Endothelial cell of umbilical vein (primary cell): ENCODE results near the gene SORCS2. TPM values are rescaled to one million over a fixed set of nuclear protein-coding genes. Genes with fewer than 3 reads are reported as not detected.

Source experiments
- BruUV-seq: library from RNA; stranded (reverse); fragments of 400-500 nt; replicated peaks from 2 replicates; lab custom pipeline; 2021; lab: Mats Ljungman, UMichigan
- CTCF ChIA-PET: fragments of 300-600, 350-600 bp; sonication (Branson Sonifier 250); formaldehyde crosslinking; loops from one replicate; lab custom pipeline; 2021; ENCODE audit warnings: antibody characterized with exemption, inconsistent platforms; lab: Charles Lee
- POLR2A ChIA-PET: fragments of 300-600, 350-600 bp; sonication (Branson Sonifier 250); formaldehyde crosslinking; loops from one replicate; lab custom pipeline; 2021; ENCODE audit warnings: antibody characterized with exemption, inconsistent platforms; lab: Charles Lee
- DNase-seq: peaks from one replicate; pipeline ENCODE4 v3.0.0-alpha.2; 2011; ENCODE audit warnings: low read depth, low spot score
- FAIRE-seq: peaks from 2 replicates; lab custom pipeline; 2011; peaks lifted over from hg19 to GRCh38; lab: Jason Lieb, UNC
- H2AFZ ChIP-seq: 2 replicates; pipeline ENCODE4 v1.6.0; 2012; ENCODE audit warnings: low read depth, low read length, control low read depth, inconsistent platforms
- H3K27ac ChIP-seq: 2 replicates; pipeline ENCODE4 v1.5.1; 2011; ENCODE audit warnings: low read depth, mild to moderate bottlenecking, control low read depth, low read length, moderate library complexity; ENCODE audit not compliant: insufficient read depth
- H3K27me3 ChIP-seq, 2 experiments: 2 replicates each; pipeline versions ENCODE4 v1.6.0 to v1.6.1; 2011; ENCODE audit warnings: low read length in 2 of 2, mixed read lengths in 1 of 2; ENCODE audit not compliant: control insufficient read depth in 2 of 2, insufficient read depth in 2 of 2
- H3K36me3 ChIP-seq, 2 experiments: 2 replicates in 1 of 2; 3 replicates in 1 of 2; pipeline ENCODE4 v1.5.1; 2011; ENCODE audit warnings: low read length in 2 of 2, mild to moderate bottlenecking in 1 of 2, moderate library complexity in 1 of 2; ENCODE audit not compliant: control insufficient read depth in 2 of 2, insufficient read depth in 2 of 2; ENCODE audit errors: extremely low read depth in 1 of 2
- H3K4me1 ChIP-seq: 3 replicates; pipeline ENCODE4 v1.5.1; 2011; ENCODE audit warnings: mild to moderate bottlenecking, low read length; ENCODE audit not compliant: control insufficient read depth, insufficient read depth; ENCODE audit errors: extremely low read depth
- H3K4me2 ChIP-seq: 2 replicates; pipeline ENCODE4 v1.6.1; 2011; ENCODE audit warnings: low read length, control low read depth, mixed read lengths; ENCODE audit not compliant: insufficient read depth
- H3K4me3 ChIP-seq, 3 experiments: fragments of 200-600 bp in 1 of 3; sonication (generic), shearing (Covaris generic) in 1 of 3; replicated peaks in 1 of 3; 2 replicates each; pipeline ENCODE4 v1.5.1; 2011 to 2016; ENCODE audit warnings: control low read depth in 3 of 3, low read length in 3 of 3, mild to moderate bottlenecking in 2 of 3, inconsistent platforms in 1 of 3, low read depth in 1 of 3, moderate library complexity in 1 of 3; ENCODE audit not compliant: insufficient read depth in 1 of 3
- H3K79me2 ChIP-seq: 2 replicates; pipeline ENCODE4 v1.6.0; 2012; ENCODE audit warnings: low read length, inconsistent platforms; ENCODE audit not compliant: control insufficient read depth, insufficient read depth
- H3K9ac ChIP-seq: replicated peaks from 2 replicates; pipeline ENCODE3; 2011; ENCODE audit warnings: low read length, control low read depth; ENCODE audit not compliant: insufficient read depth; ENCODE audit errors: extremely low read depth
- H3K9me1 ChIP-seq: replicated peaks from 3 replicates; pipeline ENCODE4 v1.6.0; 2011; ENCODE audit warnings: mild to moderate bottlenecking, low read length; ENCODE audit not compliant: control insufficient read depth, insufficient read depth; ENCODE audit errors: extremely low read depth
- H3K9me3 ChIP-seq: replicated peaks from 2 replicates; pipeline ENCODE4 v1.5.1; 2012; ENCODE audit warnings: low read length, inconsistent platforms; ENCODE audit not compliant: control insufficient read depth, insufficient read depth
- H4K20me1 ChIP-seq: replicated peaks from 2 replicates; pipeline ENCODE3; 2011; ENCODE audit warnings: mild to moderate bottlenecking, low read length; ENCODE audit not compliant: control insufficient read depth, insufficient read depth; ENCODE audit errors: extremely low read depth
- EZH2 ChIP-seq: IDR thresholded peaks from 2 replicates; pipeline ENCODE4 v1.6.1; 2012; ENCODE audit warnings: borderline replicate concordance, low read depth, mild to moderate bottlenecking, moderate library complexity, low read length, inconsistent platforms; ENCODE audit not compliant: severe bottlenecking
- FOS ChIP-seq: IDR thresholded peaks from 2 replicates; pipeline ENCODE4 v1.6.1; 2011; ENCODE audit warnings: mild to moderate bottlenecking, low read length, moderate library complexity, borderline replicate concordance; ENCODE audit not compliant: insufficient read depth
- GATA2 ChIP-seq: IDR thresholded peaks from 2 replicates; pipeline ENCODE4 v1.7.0; 2011; ENCODE audit warnings: low read depth, mild to moderate bottlenecking, moderate library complexity, mixed read lengths, low read length; ENCODE audit not compliant: insufficient read length, insufficient read depth
- JUN ChIP-seq: IDR thresholded peaks from 2 replicates; pipeline ENCODE4 v1.6.1; 2011; ENCODE audit warnings: borderline replicate concordance, low read depth; ENCODE audit not compliant: insufficient read length, insufficient read depth
- MYC ChIP-seq: IDR thresholded peaks from one replicate; pipeline ENCODE4 v1.6.1; 2011; ENCODE audit warnings: mild to moderate bottlenecking, low read depth, low read length
- POLR2A ChIP-seq: IDR thresholded peaks from 2 replicates; pipeline ENCODE4 v1.6.1; 2012; ENCODE audit warnings: low read depth, mild to moderate bottlenecking, control low read depth, low read length
- POLR2AphosphoS5 ChIP-seq: IDR thresholded peaks from 2 replicates; pipeline ENCODE4 v1.6.1; 2012; ENCODE audit warnings: low read depth, mild to moderate bottlenecking, control low read depth, low read length, moderate library complexity; ENCODE audit not compliant: insufficient read depth
- dilution Hi-C: fragments of 300-500 bp; cut with MboI; formaldehyde crosslinking; loops from one replicate; pipeline ENCODE4 v1.15.0; 2019; ENCODE audit warnings: low sequenced_read_pairs; ENCODE audit not compliant: extremely low pct_ligation_motif_present
- intact Hi-C: fragments of 100-400 bp; cut with micrococcal nuclease; formaldehyde crosslinking; loops from one replicate; pipeline ENCODE4 v1.10.0; 2022
- polyA plus RNA-seq, 4 experiments: library from polyadenylated mRNA; depleted of rRNA in 3 of 4; stranded (reverse) in 3 of 4; unstranded in 1 of 4; fragments of >200 nt; gene quantifications; 2 replicates each; pipeline versions ENCODE4 v1.2.1 to v1.2.3, GENCODE V29; 2011 to 2012; ENCODE audit warnings: missing spikeins in 1 of 4
- total RNA-seq: library from RNA; stranded (reverse); gene quantifications from 2 replicates; pipeline ENCODE4 v1.2.3, GENCODE V29; 2021
- TF ChIP-seq, protein P1 (sequence below): IDR thresholded peaks from 2 replicates; pipeline ENCODE4 v1.6.1; 2011; ENCODE audit not compliant: insufficient read depth, insufficient read length
- TF ChIP-seq, protein P2 (sequence below), 2 donors: IDR thresholded peaks; 1 replicate in 1 of 2; 2 replicates in 1 of 2; pipeline ENCODE4 v1.5.1; 2011; ENCODE audit warnings: low read length in 2 of 2, mild to moderate bottlenecking in 2 of 2, moderate library complexity in 2 of 2, control low read depth in 1 of 2, inconsistent platforms in 1 of 2, low read depth in 1 of 2; ENCODE audit not compliant: insufficient read depth in 1 of 2; ENCODE audit errors: extremely low read depth in 1 of 2

The SORCS2 gene
- total and polyA plus RNA-seq, 2 donors (not counting 3 experiments of a cell fraction or from before 2014, with no cell fraction given), result not detected

DNA sequence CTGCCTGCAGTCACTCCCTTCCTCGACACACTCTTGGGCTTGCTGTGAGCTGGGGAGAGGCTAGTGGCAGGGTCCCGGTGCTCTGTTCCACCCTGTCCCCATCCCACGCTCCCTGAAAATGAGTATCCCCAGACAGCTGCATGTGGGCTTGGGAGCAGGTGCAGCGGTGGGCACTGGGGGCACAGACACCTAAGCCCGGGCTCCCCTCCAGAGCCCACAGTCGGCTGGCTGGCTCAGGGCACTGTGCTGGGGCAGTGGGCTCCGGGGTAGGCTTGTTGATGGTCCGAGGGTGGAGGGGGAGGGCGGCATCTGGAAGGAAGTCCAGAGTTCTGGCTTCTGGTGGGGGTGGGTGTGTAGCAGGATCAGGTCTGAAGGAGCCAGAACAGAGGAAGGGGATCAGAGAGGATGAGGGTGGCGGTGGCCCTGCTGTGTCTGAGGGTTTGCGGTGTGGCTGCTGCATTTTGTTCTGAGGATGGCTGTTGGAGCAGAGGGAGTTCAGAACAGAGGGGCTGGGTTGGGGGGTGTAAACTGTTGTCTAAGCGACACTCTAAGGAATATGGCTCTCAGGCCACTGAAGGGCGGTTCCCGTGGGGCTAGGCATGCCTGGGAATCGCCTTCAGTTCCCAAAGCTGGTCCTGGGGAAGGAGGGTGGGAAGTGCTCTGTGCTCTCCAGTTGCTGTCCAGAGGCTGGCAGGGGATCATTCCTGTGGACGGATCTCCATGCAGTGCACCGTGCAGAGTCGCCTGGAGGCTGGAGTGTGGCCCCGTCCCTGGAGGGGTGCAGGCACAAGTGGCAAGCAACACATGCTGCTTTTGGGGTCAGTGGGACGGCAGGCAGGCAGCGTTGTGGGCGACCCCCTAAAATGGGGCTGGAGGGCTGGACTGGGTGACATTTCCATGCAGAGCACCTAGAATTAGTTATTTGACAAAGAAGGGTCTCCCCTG is 114.0 kb downstream of the SORCS2 start:
- DNase-seq (no peak), FAIRE-seq (no peak)
- Histone ChIP-seq H3K9me1 (no peaks in the 10 kb centered on the region), H3K27ac (no peak overlapping the region), H4K20me1 (no peaks in the 10 kb centered on the region), H3K9ac (no peak overlapping the region), H3K79me2 (no peaks in the 10 kb centered on the region), H3K36me3 (no peaks in the 10 kb centered on the region), H3K4me3 (no peak overlapping the region), H3K4me1 (no peaks in the 10 kb centered on the region), H3K4me2 (no peak overlapping the region), H3K9me3 (no peaks in the 10 kb centered on the region), H2AFZ (no peak overlapping the region), H3K27me3 (no peaks in the 10 kb centered on the region)
- intact Hi-C loops, result no loop called here
- no TSS peak for BruUV-seq
- TF ChIP-seq FOS (no peak), EZH2 (no peak), JUN (no peak), POLR2A (no peak), GATA2 (no peak), POLR2AphosphoS5 (no peak), MYC (no peak)
- TF ChIP-seq, protein P1, sequence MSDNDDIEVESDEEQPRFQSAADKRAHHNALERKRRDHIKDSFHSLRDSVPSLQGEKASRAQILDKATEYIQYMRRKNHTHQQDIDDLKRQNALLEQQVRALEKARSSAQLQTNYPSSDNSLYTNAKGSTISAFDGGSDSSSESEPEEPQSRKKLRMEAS, result no peak
- TF ChIP-seq, protein P2, sequence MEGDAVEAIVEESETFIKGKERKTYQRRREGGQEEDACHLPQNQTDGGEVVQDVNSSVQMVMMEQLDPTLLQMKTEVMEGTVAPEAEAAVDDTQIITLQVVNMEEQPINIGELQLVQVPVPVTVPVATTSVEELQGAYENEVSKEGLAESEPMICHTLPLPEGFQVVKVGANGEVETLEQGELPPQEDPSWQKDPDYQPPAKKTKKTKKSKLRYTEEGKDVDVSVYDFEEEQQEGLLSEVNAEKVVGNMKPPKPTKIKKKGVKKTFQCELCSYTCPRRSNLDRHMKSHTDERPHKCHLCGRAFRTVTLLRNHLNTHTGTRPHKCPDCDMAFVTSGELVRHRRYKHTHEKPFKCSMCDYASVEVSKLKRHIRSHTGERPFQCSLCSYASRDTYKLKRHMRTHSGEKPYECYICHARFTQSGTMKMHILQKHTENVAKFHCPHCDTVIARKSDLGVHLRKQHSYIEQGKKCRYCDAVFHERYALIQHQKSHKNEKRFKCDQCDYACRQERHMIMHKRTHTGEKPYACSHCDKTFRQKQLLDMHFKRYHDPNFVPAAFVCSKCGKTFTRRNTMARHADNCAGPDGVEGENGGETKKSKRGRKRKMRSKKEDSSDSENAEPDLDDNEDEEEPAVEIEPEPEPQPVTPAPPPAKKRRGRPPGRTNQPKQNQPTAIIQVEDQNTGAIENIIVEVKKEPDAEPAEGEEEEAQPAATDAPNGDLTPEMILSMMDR (IDR thresholded peaks at IDR 0.05; ENCODE audit: extremely low read depth in 1 of 2, insufficient read depth in 1 of 2, low read depth in 1 of 2, low read length in 2 of 2), result no peak
- dilution Hi-C loops, result no loop called here
- ChIA-PET POLR2A (no interaction called here), CTCF (no interaction called here)
